LNCAP (cell line): ENCODE data around the gene LDLRAD1.

Experiments used
- TF ChIP-seq, protein P1 (sequence below): fragments of 450-650 bp; IDR thresholded peaks from 2 replicates; pipeline ENCODE4 v1.5.1; 2017; ENCODE audit warnings: mild to moderate bottlenecking

Gene LDLRAD1

DNA sequence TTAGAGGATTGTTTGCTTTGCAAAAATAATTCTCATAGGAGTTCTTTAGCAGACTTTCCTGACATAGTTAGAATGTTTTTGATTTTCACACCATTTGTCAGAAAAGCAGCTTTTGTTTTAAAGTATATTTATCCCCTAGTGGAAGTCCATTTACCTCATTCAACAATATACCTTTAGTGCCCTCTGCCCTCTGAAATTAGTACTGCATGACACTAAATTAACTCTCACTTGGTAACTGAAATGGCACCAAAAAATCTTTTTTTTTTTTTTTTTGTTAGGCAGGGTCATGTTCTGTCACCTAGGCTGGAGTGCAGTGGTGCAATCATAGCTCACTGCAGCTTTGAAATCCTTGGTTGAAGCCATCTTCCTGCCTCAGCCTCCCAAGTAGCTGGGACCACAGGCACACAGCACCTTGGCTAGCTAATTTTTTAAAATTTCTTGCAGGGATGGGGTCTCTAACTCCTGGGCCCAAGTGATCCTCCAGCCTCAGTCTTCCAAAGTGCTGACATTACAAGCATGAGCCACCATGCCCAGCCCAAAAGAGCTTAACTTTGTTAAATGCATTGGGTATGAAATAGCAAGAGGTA lies 58.2 kb downstream of the LDLRAD1 start:
- TF ChIP-seq, protein P1, sequence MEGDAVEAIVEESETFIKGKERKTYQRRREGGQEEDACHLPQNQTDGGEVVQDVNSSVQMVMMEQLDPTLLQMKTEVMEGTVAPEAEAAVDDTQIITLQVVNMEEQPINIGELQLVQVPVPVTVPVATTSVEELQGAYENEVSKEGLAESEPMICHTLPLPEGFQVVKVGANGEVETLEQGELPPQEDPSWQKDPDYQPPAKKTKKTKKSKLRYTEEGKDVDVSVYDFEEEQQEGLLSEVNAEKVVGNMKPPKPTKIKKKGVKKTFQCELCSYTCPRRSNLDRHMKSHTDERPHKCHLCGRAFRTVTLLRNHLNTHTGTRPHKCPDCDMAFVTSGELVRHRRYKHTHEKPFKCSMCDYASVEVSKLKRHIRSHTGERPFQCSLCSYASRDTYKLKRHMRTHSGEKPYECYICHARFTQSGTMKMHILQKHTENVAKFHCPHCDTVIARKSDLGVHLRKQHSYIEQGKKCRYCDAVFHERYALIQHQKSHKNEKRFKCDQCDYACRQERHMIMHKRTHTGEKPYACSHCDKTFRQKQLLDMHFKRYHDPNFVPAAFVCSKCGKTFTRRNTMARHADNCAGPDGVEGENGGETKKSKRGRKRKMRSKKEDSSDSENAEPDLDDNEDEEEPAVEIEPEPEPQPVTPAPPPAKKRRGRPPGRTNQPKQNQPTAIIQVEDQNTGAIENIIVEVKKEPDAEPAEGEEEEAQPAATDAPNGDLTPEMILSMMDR = peak; percentile 75
